ENCODE data around the gene CENPB.
A peak's percentile ranks its signal among the peaks of the same experiment; 100 is the strongest.

CENPB gene

DNA sequence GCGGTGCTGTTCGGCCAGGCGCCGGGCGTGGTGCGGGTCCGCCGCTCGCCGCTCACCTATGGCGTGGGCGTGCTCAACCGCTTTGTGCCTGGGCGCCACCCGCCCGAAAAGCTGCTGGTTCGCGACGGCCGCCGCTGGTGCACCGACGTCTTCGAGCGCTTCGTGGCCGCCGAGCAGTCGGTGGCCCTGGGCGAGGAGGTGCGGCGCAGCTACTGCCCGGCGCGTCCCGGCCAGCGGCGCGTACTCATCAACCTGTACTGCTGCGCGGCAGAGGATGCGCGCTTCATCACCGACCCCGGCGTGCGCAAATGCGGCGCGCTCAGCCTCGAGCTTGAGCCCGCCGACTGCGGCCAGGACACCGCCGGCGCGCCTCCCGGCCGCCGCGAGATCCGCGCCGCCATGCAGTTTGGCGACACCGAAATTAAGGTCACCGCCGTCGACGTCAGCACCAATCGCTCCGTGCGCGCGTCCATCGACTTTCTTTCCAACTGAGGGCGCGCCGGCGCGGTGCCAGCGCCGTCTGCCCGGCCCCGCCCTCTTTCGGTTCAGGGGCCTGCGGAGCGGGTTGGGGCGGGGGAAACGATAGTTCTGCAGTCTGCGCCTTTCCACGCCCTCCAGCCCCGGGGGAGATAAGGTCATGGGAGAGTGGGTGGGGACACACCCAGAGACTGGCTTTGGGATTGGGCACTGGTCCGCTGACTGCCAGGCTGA is 34.7 kb downstream of the CENPB start:
- DNase-seq (ENCODE audit: low read depth in 1 of 2, low spot score in 1 of 2), result no peak
- H3K4me3 ChIP-seq (replicated peaks; ENCODE audit: insufficient read depth, low read length), result no peak overlapping the region

DNA sequence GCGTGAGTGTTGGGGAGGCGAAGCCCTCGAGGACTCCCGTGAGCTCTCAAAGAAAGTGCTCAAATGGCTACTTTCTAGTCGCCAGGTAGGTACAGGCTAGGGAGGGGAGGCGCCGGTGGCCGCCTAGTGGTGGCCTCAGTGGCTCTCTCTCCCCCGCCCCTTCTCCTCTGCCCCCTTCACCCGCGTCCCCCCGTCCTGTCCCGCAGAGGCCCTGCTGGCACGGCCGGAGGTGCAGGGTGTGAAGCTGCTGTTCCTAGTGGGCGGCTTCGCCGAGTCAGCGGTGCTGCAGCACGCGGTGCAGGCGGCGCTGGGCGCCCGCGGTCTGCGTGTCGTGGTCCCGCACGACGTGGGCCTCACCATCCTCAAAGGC is 35.2 kb downstream of the CENPB start:
- Histone ChIP-seq H3K27ac (replicated peaks) (no peak overlapping the region), H3K27me3 (ENCODE audit: insufficient read depth, poor library complexity, severe bottlenecking) (no peaks in the 10 kb centered on the region), H3K4me3 (replicated peaks; ENCODE audit: insufficient read depth, low read length) (no peak overlapping the region)
- TF ChIP-seq, protein P1, sequence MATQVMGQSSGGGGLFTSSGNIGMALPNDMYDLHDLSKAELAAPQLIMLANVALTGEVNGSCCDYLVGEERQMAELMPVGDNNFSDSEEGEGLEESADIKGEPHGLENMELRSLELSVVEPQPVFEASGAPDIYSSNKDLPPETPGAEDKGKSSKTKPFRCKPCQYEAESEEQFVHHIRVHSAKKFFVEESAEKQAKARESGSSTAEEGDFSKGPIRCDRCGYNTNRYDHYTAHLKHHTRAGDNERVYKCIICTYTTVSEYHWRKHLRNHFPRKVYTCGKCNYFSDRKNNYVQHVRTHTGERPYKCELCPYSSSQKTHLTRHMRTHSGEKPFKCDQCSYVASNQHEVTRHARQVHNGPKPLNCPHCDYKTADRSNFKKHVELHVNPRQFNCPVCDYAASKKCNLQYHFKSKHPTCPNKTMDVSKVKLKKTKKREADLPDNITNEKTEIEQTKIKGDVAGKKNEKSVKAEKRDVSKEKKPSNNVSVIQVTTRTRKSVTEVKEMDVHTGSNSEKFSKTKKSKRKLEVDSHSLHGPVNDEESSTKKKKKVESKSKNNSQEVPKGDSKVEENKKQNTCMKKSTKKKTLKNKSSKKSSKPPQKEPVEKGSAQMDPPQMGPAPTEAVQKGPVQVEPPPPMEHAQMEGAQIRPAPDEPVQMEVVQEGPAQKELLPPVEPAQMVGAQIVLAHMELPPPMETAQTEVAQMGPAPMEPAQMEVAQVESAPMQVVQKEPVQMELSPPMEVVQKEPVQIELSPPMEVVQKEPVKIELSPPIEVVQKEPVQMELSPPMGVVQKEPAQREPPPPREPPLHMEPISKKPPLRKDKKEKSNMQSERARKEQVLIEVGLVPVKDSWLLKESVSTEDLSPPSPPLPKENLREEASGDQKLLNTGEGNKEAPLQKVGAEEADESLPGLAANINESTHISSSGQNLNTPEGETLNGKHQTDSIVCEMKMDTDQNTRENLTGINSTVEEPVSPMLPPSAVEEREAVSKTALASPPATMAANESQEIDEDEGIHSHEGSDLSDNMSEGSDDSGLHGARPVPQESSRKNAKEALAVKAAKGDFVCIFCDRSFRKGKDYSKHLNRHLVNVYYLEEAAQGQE (IDR thresholded peaks at IDR 0.05; ENCODE audit: insufficient replicate concordance, low read depth), result no peak
- no peak for TF ChIP-seq GABPA (IDR thresholded peaks at IDR 0.05; ENCODE audit: low read depth)
- TF ChIP-seq, protein P2, sequence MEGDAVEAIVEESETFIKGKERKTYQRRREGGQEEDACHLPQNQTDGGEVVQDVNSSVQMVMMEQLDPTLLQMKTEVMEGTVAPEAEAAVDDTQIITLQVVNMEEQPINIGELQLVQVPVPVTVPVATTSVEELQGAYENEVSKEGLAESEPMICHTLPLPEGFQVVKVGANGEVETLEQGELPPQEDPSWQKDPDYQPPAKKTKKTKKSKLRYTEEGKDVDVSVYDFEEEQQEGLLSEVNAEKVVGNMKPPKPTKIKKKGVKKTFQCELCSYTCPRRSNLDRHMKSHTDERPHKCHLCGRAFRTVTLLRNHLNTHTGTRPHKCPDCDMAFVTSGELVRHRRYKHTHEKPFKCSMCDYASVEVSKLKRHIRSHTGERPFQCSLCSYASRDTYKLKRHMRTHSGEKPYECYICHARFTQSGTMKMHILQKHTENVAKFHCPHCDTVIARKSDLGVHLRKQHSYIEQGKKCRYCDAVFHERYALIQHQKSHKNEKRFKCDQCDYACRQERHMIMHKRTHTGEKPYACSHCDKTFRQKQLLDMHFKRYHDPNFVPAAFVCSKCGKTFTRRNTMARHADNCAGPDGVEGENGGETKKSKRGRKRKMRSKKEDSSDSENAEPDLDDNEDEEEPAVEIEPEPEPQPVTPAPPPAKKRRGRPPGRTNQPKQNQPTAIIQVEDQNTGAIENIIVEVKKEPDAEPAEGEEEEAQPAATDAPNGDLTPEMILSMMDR (IDR thresholded peaks at IDR 0.05; ENCODE audit: insufficient read depth, low read length), result no peak
- no peak for DNase-seq (ENCODE audit: low read depth in 1 of 2, low spot score in 1 of 2)

More for the DNA sequence above, 34.7 kb downstream of the CENPB start:
- Histone ChIP-seq H3K27ac (replicated peaks) (no peak overlapping the region), H3K27me3 (ENCODE audit: insufficient read depth, poor library complexity, severe bottlenecking) (no peaks in the 10 kb centered on the region)
- TF ChIP-seq SPI1 (IDR thresholded peaks at IDR 0.05; ENCODE audit: borderline replicate concordance, low read depth), result no peak
- TF ChIP-seq, protein P2 (IDR thresholded peaks at IDR 0.05; ENCODE audit: insufficient read depth, low read length), result no peak
- no peak for TF ChIP-seq POLR2AphosphoS5 (IDR thresholded peaks at IDR 0.05; ENCODE audit: low read depth)
- TF ChIP-seq GABPA (IDR thresholded peaks at IDR 0.05; ENCODE audit: low read depth), result no peak
- TF ChIP-seq, protein P1 (IDR thresholded peaks at IDR 0.05; ENCODE audit: insufficient replicate concordance, low read depth), result no peak

DNA sequence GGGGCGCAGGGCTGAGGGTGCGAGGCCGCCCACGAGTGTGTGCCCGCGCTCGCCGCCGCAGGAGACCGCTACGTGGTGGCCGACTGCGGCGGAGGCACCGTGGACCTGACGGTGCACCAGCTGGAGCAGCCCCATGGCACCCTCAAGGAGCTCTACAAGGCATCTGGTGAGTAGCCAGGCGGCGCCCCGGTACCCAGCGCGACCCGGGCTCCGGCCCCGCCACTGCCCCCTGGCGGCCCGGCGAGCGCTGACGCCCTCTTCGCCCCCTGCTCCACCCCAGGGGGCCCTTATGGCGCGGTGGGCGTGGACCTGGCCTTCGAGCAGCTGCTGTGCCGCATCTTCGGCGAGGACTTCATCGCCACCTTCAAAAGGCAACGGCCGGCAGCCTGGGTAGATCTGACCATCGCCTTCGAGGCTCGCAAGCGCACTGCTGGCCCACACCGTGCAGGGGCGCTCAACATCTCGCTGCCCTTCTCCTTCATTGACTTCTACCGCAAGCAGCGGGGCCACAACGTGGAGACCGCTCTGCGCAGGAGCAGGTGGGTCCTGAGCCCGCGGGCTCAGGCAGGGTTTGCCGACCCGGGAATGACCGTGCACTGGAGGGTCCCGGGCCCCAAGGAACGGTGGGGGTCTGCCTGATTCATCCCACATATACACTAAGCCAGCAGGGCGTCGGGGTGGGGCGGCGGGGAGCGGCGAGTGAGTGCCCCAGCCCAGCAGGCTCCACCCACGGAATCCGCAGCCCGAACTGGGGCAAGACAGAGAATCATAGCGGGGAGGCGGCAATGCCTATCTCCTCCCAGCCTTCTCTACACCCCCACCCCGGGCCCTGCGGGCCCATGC is 36.6 kb downstream of the CENPB start:
- Histone ChIP-seq H3K27ac (replicated peaks) (no peak overlapping the region), H3K4me3 (replicated peaks; ENCODE audit: insufficient read depth, low read length) (no peak overlapping the region), H3K27me3 (ENCODE audit: insufficient read depth, poor library complexity, severe bottlenecking) (no peaks in the 10 kb centered on the region)
- TF ChIP-seq POLR2AphosphoS5 (IDR thresholded peaks at IDR 0.05; ENCODE audit: low read depth) (no peak), GABPA (IDR thresholded peaks at IDR 0.05; ENCODE audit: low read depth) (no peak), SPI1 (IDR thresholded peaks at IDR 0.05; ENCODE audit: borderline replicate concordance, low read depth) (no peak)
- TF ChIP-seq, protein P2 (IDR thresholded peaks at IDR 0.05; ENCODE audit: insufficient read depth, low read length), result peak; percentile 42
- TF ChIP-seq, protein P1 (IDR thresholded peaks at IDR 0.05; ENCODE audit: insufficient replicate concordance, low read depth), result no peak
- peak in 1 of 2 experiments; percentile 18 for DNase-seq (ENCODE audit: low read depth in 1 of 2, low spot score in 1 of 2)

Data from HL-60 (cell line).